Stimulated activated naive CD8-positive, alpha-beta T cell treated with anti-CD3 and anti-CD28 coated beads, Interleukin-15, amount 100 ng/mL, for 72 hours (primary cell): ENCODE results near the gene ELF4.
A peak's percentile ranks its signal among the peaks of the same experiment; 100 is the strongest.

Source experiments
- ATAC-seq: fragments of 150-1000 bp; cut with Tn5 transposase; 2 replicates; pipeline ENCODE4 v1.10.0; 2021; ENCODE audit warnings: mild to moderate bottlenecking, moderate library complexity
- DNase-seq, 2 donors: peaks; one replicate each; pipeline ENCODE4 v3.0.0; 2021 to 2022
- H3K27ac Mint-ChIP-seq, 2 donors: one replicate each; pipeline ENCODE4 v1.8.0; 2022; ENCODE audit warnings: mild to moderate bottlenecking in 2 of 2, mixed read lengths in 2 of 2, moderate library complexity in 2 of 2
- H3K27me3 Mint-ChIP-seq: one replicate; pipeline ENCODE4 v1.8.0; 2022; ENCODE audit warnings: mixed read lengths
- H3K4me1 Mint-ChIP-seq: one replicate; pipeline ENCODE4 v1.8.0; 2022; ENCODE audit warnings: mild to moderate bottlenecking, mixed read lengths
- H3K4me3 Mint-ChIP-seq, 2 donors: one replicate each; pipeline ENCODE4 v1.8.0; 2022; ENCODE audit warnings: mild to moderate bottlenecking in 2 of 2, mixed read lengths in 2 of 2, moderate library complexity in 1 of 2
- H3K9me3 Mint-ChIP-seq, 2 donors: one replicate each; pipeline ENCODE4 v1.8.0; 2022; ENCODE audit warnings: mixed read lengths in 2 of 2

Gene ELF4

GRCh38 chrX:130081421-130082045 lies 28.8 kb downstream of the ELF4 start:
- peak overlapping the region; percentile 9 to 79 for H3K4me3 Mint-ChIP-seq
- ATAC-seq = no peak

GRCh38 chrX:130080791-130081367 lies 29.4 kb downstream of the ELF4 start:
- H3K4me3 Mint-ChIP-seq = no peak overlapping the region
- H3K27ac Mint-ChIP-seq = no peak overlapping the region
- no peaks in the 10 kb centered on the region for H3K27me3 Mint-ChIP-seq
- DNase-seq (no peak), ATAC-seq (no peak)
- peaks cover 57% of the 10 kb centered on the region for H3K4me1 Mint-ChIP-seq
- H3K9me3 Mint-ChIP-seq = no peaks in the 10 kb centered on the region

More at GRCh38 chrX:130081421-130082045, 28.8 kb downstream of the ELF4 start:
- Mint-ChIP-seq H3K9me3 (no peaks in the 10 kb centered on the region), H3K27ac (peak overlapping the region in 1 of 2 donors; percentile 63), H3K4me1 (peaks cover 63% of the 10 kb centered on the region), H3K27me3 (no peaks in the 10 kb centered on the region)
- no peak for DNase-seq

- DNase-seq = peak in 1 of 2 donors; percentile 45
- H3K9me3 Mint-ChIP-seq = no peaks in the 10 kb centered on the region
- no peak overlapping the region for H3K27ac Mint-ChIP-seq
- H3K27me3 Mint-ChIP-seq = no peaks in the 10 kb centered on the region
- peaks cover 53% of the 10 kb centered on the region for H3K4me1 Mint-ChIP-seq
- no peak overlapping the region for H3K4me3 Mint-ChIP-seq
- ATAC-seq = no peak
Measured at GRCh38 chrX:130079824-130080406, 30.4 kb downstream of the ELF4 start.

- Mint-ChIP-seq H3K9me3 (no peaks in the 10 kb centered on the region), H3K4me1 (peaks cover 14% of the 10 kb centered on the region), H3K27me3 (no peaks in the 10 kb centered on the region), H3K4me3 (no peak overlapping the region), H3K27ac (peak overlapping the region in 1 of 2 donors; percentile 85)
- DNase-seq = no peak
- no peak for ATAC-seq
Measured at GRCh38 chrX:130075777-130076176, 34.5 kb downstream of the ELF4 start.

- H3K27ac Mint-ChIP-seq = peak overlapping the region in 1 of 2 donors; percentile 34
- H3K4me1 Mint-ChIP-seq = peaks cover 6% of the 10 kb centered on the region
- DNase-seq (no peak), ATAC-seq (no peak)
- H3K27me3 Mint-ChIP-seq = no peaks in the 10 kb centered on the region
- H3K9me3 Mint-ChIP-seq = no peaks in the 10 kb centered on the region
- H3K4me3 Mint-ChIP-seq = no peak overlapping the region
Measured at GRCh38 chrX:130072345-130072740, 38.0 kb downstream of the ELF4 start.

GRCh38 chrX:130071611-130072344 lies 38.5 kb downstream of the ELF4 start:
- Mint-ChIP-seq H3K27me3 (no peaks in the 10 kb centered on the region), H3K4me1 (peaks cover 6% of the 10 kb centered on the region), H3K4me3 (no peak overlapping the region), H3K27ac (no peak overlapping the region), H3K9me3 (no peaks in the 10 kb centered on the region)
- DNase-seq (no peak), ATAC-seq (no peak)

- ATAC-seq = no peak
- H3K27ac Mint-ChIP-seq = peak overlapping the region in 1 of 2 donors; percentile 42
Measured at GRCh38 chrX:130066975-130067615, 43.2 kb downstream of the ELF4 start.

GRCh38 chrX:130060122-130061069 lies 49.9 kb downstream of the ELF4 start:
- peak; percentile 92 for ATAC-seq
- peak; percentile 84 to 87 for DNase-seq
- Mint-ChIP-seq H3K27me3 (no peaks in the 10 kb centered on the region), H3K9me3 (no peaks in the 10 kb centered on the region), H3K27ac (peak overlapping the region; percentile 91 to 96), H3K4me1 (peaks cover 15% of the 10 kb centered on the region), H3K4me3 (peak overlapping the region; percentile 80 to 82)

More at GRCh38 chrX:130066975-130067615, 43.2 kb downstream of the ELF4 start:
- H3K9me3 Mint-ChIP-seq = no peaks in the 10 kb centered on the region
- DNase-seq = no peak
- no peaks in the 10 kb centered on the region for H3K4me1 Mint-ChIP-seq
- no peaks in the 10 kb centered on the region for H3K27me3 Mint-ChIP-seq
- H3K4me3 Mint-ChIP-seq = no peak overlapping the region

GRCh38 chrX:130058652-130059051 lies 51.6 kb downstream of the ELF4 start:
- no peaks in the 10 kb centered on the region for H3K27me3 Mint-ChIP-seq
- H3K4me1 Mint-ChIP-seq = peaks cover 15% of the 10 kb centered on the region
- no peak overlapping the region for H3K27ac Mint-ChIP-seq
- ATAC-seq (no peak), DNase-seq (no peak)
- no peak overlapping the region for H3K4me3 Mint-ChIP-seq
- H3K9me3 Mint-ChIP-seq = no peaks in the 10 kb centered on the region

GRCh38 chrX:130057209-130057608 lies 53.1 kb downstream of the ELF4 start:
- ATAC-seq (no peak), DNase-seq (no peak)
- Mint-ChIP-seq H3K4me3 (no peak overlapping the region), H3K27ac (no peak overlapping the region), H3K4me1 (peaks cover 15% of the 10 kb centered on the region), H3K9me3 (no peaks in the 10 kb centered on the region), H3K27me3 (no peaks in the 10 kb centered on the region)

GRCh38 chrX:130055899-130056298 lies 54.4 kb downstream of the ELF4 start:
- H3K4me1 Mint-ChIP-seq = peaks cover 9% of the 10 kb centered on the region
- DNase-seq (no peak), ATAC-seq (no peak)
- no peak overlapping the region for H3K27ac Mint-ChIP-seq
- H3K4me3 Mint-ChIP-seq = no peak overlapping the region
- H3K9me3 Mint-ChIP-seq = no peaks in the 10 kb centered on the region
- H3K27me3 Mint-ChIP-seq = no peaks in the 10 kb centered on the region

GRCh38 chrX:130055103-130055502 lies 55.2 kb downstream of the ELF4 start:
- DNase-seq (no peak), ATAC-seq (no peak)
- no peaks in the 10 kb centered on the region for H3K27me3 Mint-ChIP-seq
- peaks cover 6% of the 10 kb centered on the region for H3K4me1 Mint-ChIP-seq
- no peak overlapping the region for H3K27ac Mint-ChIP-seq
- H3K9me3 Mint-ChIP-seq = no peaks in the 10 kb centered on the region
- no peak overlapping the region for H3K4me3 Mint-ChIP-seq

GRCh38 chrX:130053236-130053635 lies 57.1 kb downstream of the ELF4 start:
- Mint-ChIP-seq H3K27ac (no peak overlapping the region), H3K4me3 (no peak overlapping the region), H3K9me3 (no peaks in the 10 kb centered on the region), H3K4me1 (peaks cover 5% of the 10 kb centered on the region), H3K27me3 (no peaks in the 10 kb centered on the region)
- DNase-seq = no peak
- no peak for ATAC-seq

GRCh38 chrX:130051176-130051845 lies 59.0 kb downstream of the ELF4 start:
- ATAC-seq (no peak), DNase-seq (no peak)
- H3K27me3 Mint-ChIP-seq = no peaks in the 10 kb centered on the region
- no peak overlapping the region for H3K4me3 Mint-ChIP-seq
- H3K4me1 Mint-ChIP-seq = no peaks in the 10 kb centered on the region
- no peak overlapping the region for H3K27ac Mint-ChIP-seq
- H3K9me3 Mint-ChIP-seq = no peaks in the 10 kb centered on the region
